ENCODE results near the gene RXFP3. TPM values are rescaled to one million over a fixed set of nuclear protein-coding genes. Genes with fewer than 3 reads are reported as not detected.

RXFP3 gene
- total RNA-seq (not detected), polyA plus RNA-seq (not detected), total RNA-seq (0 to 0.09 (median 0) reads per million in 6 experiments)

DNA sequence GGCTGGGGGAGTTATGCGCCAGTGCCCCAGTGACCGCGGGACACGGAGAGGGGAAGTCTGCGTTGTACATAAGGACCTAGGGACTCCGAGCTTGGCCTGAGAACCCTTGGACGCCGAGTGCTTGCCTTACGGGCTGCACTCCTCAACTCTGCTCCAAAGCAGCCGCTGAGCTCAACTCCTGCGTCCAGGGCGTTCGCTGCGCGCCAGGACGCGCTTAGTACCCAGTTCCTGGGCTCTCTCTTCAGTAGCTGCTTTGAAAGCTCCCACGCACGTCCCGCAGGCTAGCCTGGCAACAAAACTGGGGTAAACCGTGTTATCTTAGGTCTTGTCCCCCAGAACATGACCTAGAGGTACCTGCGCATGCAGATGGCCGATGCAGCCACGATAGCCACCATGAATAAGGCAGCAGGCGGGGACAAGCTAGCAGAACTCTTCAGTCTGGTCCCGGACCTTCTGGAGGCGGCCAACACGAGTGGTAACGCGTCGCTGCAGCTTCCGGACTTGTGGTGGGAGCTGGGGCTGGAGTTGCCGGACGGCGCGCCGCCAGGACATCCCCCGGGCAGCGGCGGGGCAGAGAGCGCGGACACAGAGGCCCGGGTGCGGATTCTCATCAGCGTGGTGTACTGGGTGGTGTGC, at the start of gene RXFP3:
Gene RXFP3, plus strand, starts transcription at position 6 of the 636 bp plus-strand sequence. Its CDS starts 355 bp downstream, at position 361.
- no peaks in the 10 kb centered on the region for H3K36me3 Mint-ChIP-seq
- peaks cover 0 to 8% (median 0%) of the 10 kb centered on the region in 4 donors for H3K4me1 Mint-ChIP-seq
- peak within 1 kb of the TSS in 2 of 10 donors; percentile 25 to 31 for H3K4me3 Mint-ChIP-seq
- ATAC-seq = no peak
- peaks cover 18 to 73% (median 49%) of the 10 kb centered on the region in 5 donors for H3K27me3 Mint-ChIP-seq
- no peak for DNase-seq
- H3K27ac Mint-ChIP-seq = peak within 1 kb of the TSS in 1 of 10 donors; percentile 34
- no peaks in the 10 kb centered on the region for H3K9me3 Mint-ChIP-seq
- POLR2A ChIA-PET = no interaction called here

DNA sequence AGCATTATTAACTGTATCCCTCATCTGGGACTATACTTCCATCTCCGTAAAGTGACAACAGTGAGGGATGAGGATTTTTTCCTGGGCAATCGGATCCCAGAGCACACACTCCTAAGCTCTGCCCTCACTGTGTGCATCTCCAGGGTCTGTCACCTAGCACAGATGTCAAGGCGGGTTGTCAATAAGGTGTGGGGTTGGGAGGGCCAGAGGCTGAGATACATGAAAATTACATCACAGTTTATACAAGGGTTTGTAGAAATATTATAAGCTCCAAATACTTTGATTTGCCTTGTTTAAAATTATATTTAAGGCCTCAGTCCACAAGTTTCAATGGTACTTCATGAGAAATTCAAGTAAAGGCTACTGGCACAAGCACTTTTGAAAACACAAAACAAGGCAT, 48.9 kb upstream of the RXFP3 start:
- ATAC-seq = no peak
- Mint-ChIP-seq H3K27ac (no peak overlapping the region), H3K4me3 (no peak overlapping the region), H3K4me1 (peaks cover 4 to 11% (median 7%) of the 10 kb centered on the region in 4 donors), H3K27me3 (peaks cover 14 to 39% (median 27%) of the 10 kb centered on the region in 5 donors), H3K36me3 (peaks cover 0 to under 1% (median 0%) of the 10 kb centered on the region in 3 donors), H3K9me3 (peaks cover 0 to 3% (median 0%) of the 10 kb centered on the region in 9 donors)
- POLR2A ChIA-PET = interaction anchor here (0.6 kb wide), 1 partner anchor 15 kb away, joined by 4 read pairs; no protein-coding TSS in a partner anchor
- DNase-seq = no peak

- ATAC-seq (no peak), DNase-seq (no peak)
- peaks cover 0 to 3% (median 0%) of the 10 kb centered on the region in 9 donors for H3K9me3 Mint-ChIP-seq
- peaks cover 18 to 50% (median 36%) of the 10 kb centered on the region in 5 donors for H3K27me3 Mint-ChIP-seq
- H3K4me1 Mint-ChIP-seq = peaks cover 5 to 14% (median 8%) of the 10 kb centered on the region in 4 donors
- H3K4me3 Mint-ChIP-seq = no peak overlapping the region
- H3K27ac Mint-ChIP-seq = no peak overlapping the region
- POLR2A ChIA-PET = no interaction called here
- H3K36me3 Mint-ChIP-seq = peaks cover 0 to 4% (median 2%) of the 10 kb centered on the region in 3 donors
Observed at GRCh38 chr5:33888587-33888986, 47.6 kb upstream of the RXFP3 start.

GRCh38 chr5:33890131-33891032, 45.8 kb upstream of the RXFP3 start:
- ATAC-seq (no peak), DNase-seq (no peak)
- Mint-ChIP-seq H3K4me3 (no peak overlapping the region), H3K27me3 (peaks cover 28 to 56% (median 46%) of the 10 kb centered on the region in 5 donors), H3K36me3 (peaks cover 0 to 4% (median 2%) of the 10 kb centered on the region in 3 donors), H3K9me3 (peaks cover 0 to 3% (median 0%) of the 10 kb centered on the region in 9 donors), H3K4me1 (peaks cover 6 to 14% (median 8%) of the 10 kb centered on the region in 4 donors), H3K27ac (no peak overlapping the region)
- POLR2A ChIA-PET = no interaction called here

GRCh38 chr5:33891446-33891787, 44.8 kb upstream of the RXFP3 start:
- POLR2A ChIA-PET = no interaction called here
- ATAC-seq = no peak
- Mint-ChIP-seq H3K4me3 (peak overlapping the region; percentile 24 to 80 (median 64)), H3K4me1 (peaks cover 6 to 14% (median 8%) of the 10 kb centered on the region in 4 donors), H3K27ac (no peak overlapping the region), H3K27me3 (peaks cover 28 to 62% (median 46%) of the 10 kb centered on the region in 5 donors), H3K9me3 (peaks cover 0 to 4% (median 0%) of the 10 kb centered on the region in 9 donors), H3K36me3 (peaks cover 0 to 4% (median 2%) of the 10 kb centered on the region in 3 donors)
- no peak for DNase-seq

- Mint-ChIP-seq H3K36me3 (peaks cover 0 to 4% (median 2%) of the 10 kb centered on the region in 3 donors), H3K4me3 (peak within 1 kb of the TSS; percentile 43 to 80 (median 69)), H3K27me3 (peaks cover 31 to 68% (median 51%) of the 10 kb centered on the region in 5 donors), H3K9me3 (peaks cover 0 to 10% (median 0%) of the 10 kb centered on the region in 9 donors), H3K27ac (no peak within 1 kb of the TSS), H3K4me1 (peaks cover 6 to 14% (median 8%) of the 10 kb centered on the region in 4 donors)
- ATAC-seq (no peak), DNase-seq (peak in 1 of 10 donors; percentile 4)
- POLR2A ChIA-PET = no interaction called here
Observed at GRCh38 chr5:33891788-33892619, 44.2 kb upstream of the RXFP3 start, which contains the start of gene ADAMTS12. Gene ADAMTS12, minus strand, starts transcription at chr5:33891990. Its CDS starts 134 bp downstream, at chr5:33891856.

GRCh38 chr5:33892620-33893137, 43.5 kb upstream of the RXFP3 start:
- peaks cover 31 to 71% (median 50%) of the 10 kb centered on the region in 5 donors for H3K27me3 Mint-ChIP-seq
- peaks cover 0 to 13% (median 0%) of the 10 kb centered on the region in 9 donors for H3K9me3 Mint-ChIP-seq
- H3K27ac Mint-ChIP-seq = no peak overlapping the region
- POLR2A ChIA-PET = no interaction called here
- no peak for DNase-seq
- peak overlapping the region in 7 of 10 donors; percentile 29 to 75 (median 61) for H3K4me3 Mint-ChIP-seq
- peaks cover 0 to 4% (median 2%) of the 10 kb centered on the region in 3 donors for H3K36me3 Mint-ChIP-seq
- ATAC-seq = no peak
- H3K4me1 Mint-ChIP-seq = peaks cover 6 to 14% (median 8%) of the 10 kb centered on the region in 4 donors

DNA sequence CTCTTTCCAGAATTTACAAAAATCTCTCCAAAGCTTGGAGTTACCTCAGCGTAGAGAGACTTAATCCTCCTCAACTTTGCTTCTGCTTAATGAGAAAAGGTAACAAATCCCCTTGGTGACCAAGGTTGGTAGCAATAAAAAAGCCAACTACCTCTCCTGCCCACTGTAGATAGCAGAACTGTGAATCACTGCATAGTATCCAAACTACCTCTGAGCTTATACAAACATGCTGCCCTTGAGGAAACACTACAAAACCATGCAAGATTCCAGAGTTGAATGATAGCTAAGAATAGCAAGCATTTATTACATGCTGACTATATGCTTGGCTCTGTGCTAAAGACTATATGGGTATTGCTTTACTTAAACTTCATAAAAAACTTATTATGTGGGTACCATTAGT, 41.6 kb upstream of the RXFP3 start:
- no peak overlapping the region for H3K27ac Mint-ChIP-seq
- POLR2A ChIA-PET = no interaction called here
- peaks cover 25 to 59% (median 43%) of the 10 kb centered on the region in 5 donors for H3K27me3 Mint-ChIP-seq
- DNase-seq = no peak
- H3K9me3 Mint-ChIP-seq = peaks cover 0 to 13% (median 0%) of the 10 kb centered on the region in 9 donors
- H3K4me1 Mint-ChIP-seq = peaks cover 6 to 20% (median 12%) of the 10 kb centered on the region in 4 donors
- H3K36me3 Mint-ChIP-seq = peaks cover 0 to 4% (median 2%) of the 10 kb centered on the region in 3 donors
- H3K4me3 Mint-ChIP-seq = no peak overlapping the region
- ATAC-seq = no peak

- no peak overlapping the region for H3K27ac Mint-ChIP-seq
- H3K27me3 Mint-ChIP-seq = peaks cover 0 to 14% (median 9%) of the 10 kb centered on the region in 5 donors
- peaks cover 0 to 30% (median 5%) of the 10 kb centered on the region in 3 donors for H3K36me3 Mint-ChIP-seq
- H3K4me1 Mint-ChIP-seq = peaks cover 0 to 15% (median 3%) of the 10 kb centered on the region in 4 donors
- POLR2A ChIA-PET = no interaction called here
- ATAC-seq (no peak), DNase-seq (no peak)
- peaks cover 6 to 47% (median 34%) of the 10 kb centered on the region in 9 donors for H3K9me3 Mint-ChIP-seq
- no peak overlapping the region for H3K4me3 Mint-ChIP-seq
Observed at GRCh38 chr5:33901156-33901555, 35.0 kb upstream of the RXFP3 start.

DNA sequence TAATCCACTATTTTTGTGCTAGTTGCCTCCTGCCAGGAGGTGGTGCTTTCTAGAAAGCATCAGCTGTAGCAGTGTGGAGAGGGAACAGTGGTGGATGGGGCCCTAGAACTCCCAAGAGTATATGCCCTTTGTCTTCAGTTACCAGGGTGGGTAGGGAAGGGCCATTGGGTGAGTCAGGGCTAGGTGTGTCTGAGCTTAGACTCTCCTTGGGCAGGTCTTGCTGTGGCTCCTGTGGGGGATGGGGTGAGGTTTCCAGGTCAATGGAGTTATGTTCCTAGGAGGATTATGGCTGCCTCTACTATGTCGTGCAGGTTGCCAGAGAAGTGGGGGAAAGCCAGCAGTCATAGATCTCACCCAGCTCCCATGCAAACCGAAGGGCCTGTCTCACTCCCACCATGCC, 33.1 kb upstream of the RXFP3 start:
- Mint-ChIP-seq H3K4me3 (no peak overlapping the region), H3K4me1 (peaks cover 0 to 15% (median 3%) of the 10 kb centered on the region in 4 donors), H3K9me3 (peaks cover 11 to 65% (median 46%) of the 10 kb centered on the region in 9 donors), H3K27ac (no peak overlapping the region), H3K36me3 (peaks cover 0 to 40% (median 18%) of the 10 kb centered on the region in 3 donors), H3K27me3 (peaks cover 0 to 6% (median 0%) of the 10 kb centered on the region in 5 donors)
- POLR2A ChIA-PET = no interaction called here
- no peak for DNase-seq
- no peak for ATAC-seq

- ATAC-seq (no peak), DNase-seq (no peak)
- peaks cover 2 to 19% (median 10%) of the 10 kb centered on the region in 5 donors for H3K27me3 Mint-ChIP-seq
- H3K27ac Mint-ChIP-seq = no peak overlapping the region
- H3K36me3 Mint-ChIP-seq = peaks cover 0 to 47% (median 21%) of the 10 kb centered on the region in 3 donors
- POLR2A ChIA-PET = no interaction called here
- peaks cover 15 to 75% (median 56%) of the 10 kb centered on the region in 9 donors for H3K9me3 Mint-ChIP-seq
- H3K4me3 Mint-ChIP-seq = no peak overlapping the region
- H3K4me1 Mint-ChIP-seq = no peaks in the 10 kb centered on the region
Observed at GRCh38 chr5:33905381-33905780, 30.8 kb upstream of the RXFP3 start.

Measured in naive thymus-derived CD8-positive, alpha-beta T cell (primary cell).